HCT116 (cell line): Measurements from ENCODE around the gene CYP2D6. TPM values are rescaled to one million over a fixed set of nuclear protein-coding genes. Genes with fewer than 3 reads are reported as not detected.
"Not testable (repeated sequence)": the region's sequence is repeated elsewhere in the genome, so short reads cannot be mapped to it uniquely, and the experiment has no call there.

Experiments used
- ATAC-seq: fragments of 200-7000 bp; cut with Tn5 transposase; 2 replicates; pipeline ENCODE4 v1.9.1; 2020; ENCODE audit warnings: mild to moderate bottlenecking, moderate library complexity
- BruUV-seq: library from RNA; stranded (reverse); fragments of 400-500 nt; replicated peaks from 2 replicates; lab custom pipeline; 2021; lab: Mats Ljungman, UMichigan
- CTCF ChIA-PET: fragments of 300-600 bp; sonication (Branson Sonifier 250); formaldehyde crosslinking; loops from one replicate; lab custom pipeline; 2021; ENCODE audit warnings: antibody characterized with exemption; lab: Charles Lee
- POLR2A ChIA-PET: fragments of 300-600, 350-600 bp; sonication (Branson Sonifier 250); formaldehyde crosslinking; loops from one replicate; lab custom pipeline; 2021; ENCODE audit warnings: antibody characterized with exemption; lab: Charles Lee
- RAD21 ChIA-PET, 2 experiments: fragments of 300-600 bp; sonication (Branson Sonifier 250); formaldehyde crosslinking; loops; one replicate each; lab custom pipeline; 2023; ENCODE audit warnings: low total read pairs in 2 of 2; ENCODE audit not compliant: uncharacterized antibody in 2 of 2, unreplicated experiment in 2 of 2, low non-redundant PET in 1 of 2; lab: Charles Lee
- DNase-seq: peaks from one replicate; pipeline ENCODE4 v3.0.0-alpha.2; 2010; ENCODE audit warnings: low read depth, low spot score
- H2AFZ ChIP-seq: fragments of 200-600 bp; shearing (Covaris generic), sonication (generic); 2 replicates; pipeline ENCODE4 v1.6.1; 2017; ENCODE audit warnings: low read depth, mixed run types, mixed read lengths, antibody characterized with exemption, low read length; ENCODE audit not compliant: poor library complexity, severe bottlenecking
- H3K27ac ChIP-seq: 2 replicates; pipeline ENCODE4 v1.5.1; 2012; ENCODE audit warnings: low read depth, low read length
- H3K27me3 ChIP-seq: fragments of 200-600 bp; sonication (generic); 2 replicates; pipeline ENCODE4 v1.6.1; 2016; ENCODE audit warnings: mixed run types, low read length, mixed read lengths; ENCODE audit not compliant: insufficient read depth
- H3K36me3 ChIP-seq, 2 experiments: fragments of 200-500 bp in 1 of 2; fragments of 200-600 bp in 1 of 2; sonication (Bioruptor generic) in 1 of 2; sonication (generic) in 1 of 2; 2 replicates each; pipeline versions ENCODE4 v1.5.1 to v1.6.1; 2014 to 2016; ENCODE audit warnings: low read length in 2 of 2, inconsistent platforms in 1 of 2, mixed read lengths in 1 of 2, mixed run types in 1 of 2; ENCODE audit not compliant: insufficient read depth in 2 of 2, control insufficient read depth in 1 of 2
- H3K4me1 ChIP-seq, 2 experiments: fragments of 200-600 bp in 1 of 2; sonication (generic) in 1 of 2; 2 replicates each; pipeline versions ENCODE4 v1.5.1 to v1.6.1; 2012 to 2017; ENCODE audit warnings: low read length in 2 of 2, inconsistent platforms in 1 of 2, mild to moderate bottlenecking in 1 of 2, mixed read lengths in 1 of 2, mixed run types in 1 of 2, moderate library complexity in 1 of 2; ENCODE audit not compliant: insufficient read depth in 2 of 2, control insufficient read depth in 1 of 2
- H3K4me2 ChIP-seq: fragments of 200-600 bp; sonication (generic); 2 replicates; pipeline ENCODE4 v1.6.1; 2017; ENCODE audit warnings: mixed run types, low read length, mixed read lengths
- H3K4me3 ChIP-seq, 2 experiments: fragments of 200-600 bp in 1 of 2; sonication (generic) in 1 of 2; replicated peaks in 1 of 2; 2 replicates each; pipeline ENCODE4 v1.5.1; 2011 to 2016; ENCODE audit warnings: low read length in 2 of 2, control low read depth in 1 of 2, low read depth in 1 of 2, mild to moderate bottlenecking in 1 of 2, mixed read lengths in 1 of 2, mixed run types in 1 of 2
- H3K79me2 ChIP-seq: fragments of 200-600 bp; sonication (generic); 2 replicates; pipeline ENCODE4 v1.6.1; 2017; ENCODE audit warnings: mild to moderate bottlenecking, mixed run types, low read length, moderate library complexity, mixed read lengths; ENCODE audit not compliant: insufficient read depth
- H3K9ac ChIP-seq: fragments of 200-600 bp; sonication (generic); 2 replicates; pipeline ENCODE4 v1.6.1; 2016; ENCODE audit warnings: low read length, mixed read lengths
- H3K9me2 ChIP-seq: fragments of 200-600 bp; sonication (generic), shearing (Covaris generic); 2 replicates; pipeline ENCODE4 v1.6.1; 2017; ENCODE audit warnings: mixed run types, mild to moderate bottlenecking, moderate library complexity; ENCODE audit not compliant: insufficient read depth
- H3K9me3 ChIP-seq, 2 experiments: fragments of 200-500 bp in 1 of 2; fragments of 200-600 bp in 1 of 2; sonication (Bioruptor generic) in 1 of 2; sonication (generic) in 1 of 2; 2 replicates each; pipeline ENCODE4 v1.6.1; 2014 to 2017; ENCODE audit warnings: low read length in 2 of 2, mixed read lengths in 2 of 2, inconsistent platforms in 1 of 2, low read depth in 1 of 2, mild to moderate bottlenecking in 1 of 2, mixed run types in 1 of 2, moderate library complexity in 1 of 2; ENCODE audit not compliant: control insufficient read depth in 1 of 2, insufficient read depth in 1 of 2
- H4K20me1 ChIP-seq: fragments of 200-600 bp; sonication (generic), shearing (Covaris generic); 2 replicates; pipeline ENCODE4 v1.6.1; 2017; ENCODE audit warnings: mixed run types, mild to moderate bottlenecking, moderate library complexity; ENCODE audit not compliant: insufficient read depth
- SP1 ChIP-seq: IDR thresholded peaks from 2 replicates; pipeline ENCODE4 v1.6.1; 2012; ENCODE audit warnings: low read depth
- intact Hi-C: fragments of 100-400 bp; cut with micrococcal nuclease; formaldehyde crosslinking; loops from 2 replicates; pipeline ENCODE4 v1.10.0; 2022
- total RNA-seq: library from RNA; stranded (reverse); gene quantifications from one replicate; pipeline ENCODE4 v1.2.1, GENCODE V29; 2021; ENCODE audit not compliant: unreplicated experiment
- TF ChIP-seq, protein P1 (sequence below), 3 experiments: fragments of 200-600 bp in 1 of 3; sonication (generic) in 1 of 3; IDR thresholded peaks in 2 of 3; conservative IDR thresholded peaks in 1 of 3; 2 replicates each; pipeline ENCODE4 v1.5.1; 2012 to 2017; ENCODE audit warnings: low read depth in 2 of 3, low read length in 2 of 3, antibody characterized with exemption in 1 of 3, borderline replicate concordance in 1 of 3, control low read depth in 1 of 3, mild to moderate bottlenecking in 1 of 3, mixed read lengths in 1 of 3, mixed run types in 1 of 3, moderate library complexity in 1 of 3; ENCODE audit not compliant: insufficient read depth in 1 of 3

The CYP2D6 gene
- total RNA-seq, 1 experiment from 2014 or later = 1.9 TPM

DNA sequence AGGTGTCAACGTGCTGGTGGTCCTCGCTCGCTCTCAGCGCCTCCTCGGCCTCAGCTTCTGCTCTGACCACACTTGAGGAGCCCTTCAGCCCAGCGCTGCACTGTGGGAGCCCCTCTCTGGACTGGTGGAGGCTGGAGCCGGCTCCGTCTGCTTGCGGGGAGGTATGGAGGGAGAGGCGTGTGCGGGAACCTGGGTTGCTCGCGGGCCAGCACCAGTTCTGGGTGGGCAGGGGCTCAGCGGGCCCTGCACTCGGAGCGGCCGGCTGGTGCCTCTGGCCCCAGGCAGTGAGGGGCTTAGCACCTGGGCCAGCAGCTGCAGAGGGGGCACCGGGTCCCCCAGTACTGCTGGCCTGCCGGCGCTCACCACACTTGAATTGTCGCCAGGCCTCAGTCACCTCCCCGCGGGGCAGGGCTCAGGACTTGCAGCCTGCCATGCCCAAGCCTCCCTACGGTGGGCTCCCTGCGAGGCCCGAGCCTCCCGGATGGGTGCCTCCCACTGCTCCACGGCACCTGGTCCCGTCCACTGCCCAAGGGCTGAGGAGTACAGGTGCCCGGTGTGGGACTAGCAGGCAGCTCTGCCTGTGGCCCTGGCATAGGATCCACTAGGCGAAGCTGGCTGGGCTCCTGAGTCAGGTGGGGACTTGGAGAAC, 7.6 kb upstream of the CYP2D6 start:
- no TSS peak for BruUV-seq
- H3K27me3 ChIP-seq = no peaks in the 10 kb centered on the region
- intact Hi-C loops = no loop called here
- H3K79me2 ChIP-seq = no peaks in the 10 kb centered on the region
- H3K4me1 ChIP-seq = no peaks in the 10 kb centered on the region
- no peaks in the 10 kb centered on the region for H4K20me1 ChIP-seq
- ATAC-seq (no peak), DNase-seq (no peak)
- H2AFZ ChIP-seq = no peak overlapping the region
- H3K36me3 ChIP-seq = no peaks in the 10 kb centered on the region
- no peaks in the 10 kb centered on the region for H3K9me3 ChIP-seq
- TF ChIP-seq, protein P1, sequence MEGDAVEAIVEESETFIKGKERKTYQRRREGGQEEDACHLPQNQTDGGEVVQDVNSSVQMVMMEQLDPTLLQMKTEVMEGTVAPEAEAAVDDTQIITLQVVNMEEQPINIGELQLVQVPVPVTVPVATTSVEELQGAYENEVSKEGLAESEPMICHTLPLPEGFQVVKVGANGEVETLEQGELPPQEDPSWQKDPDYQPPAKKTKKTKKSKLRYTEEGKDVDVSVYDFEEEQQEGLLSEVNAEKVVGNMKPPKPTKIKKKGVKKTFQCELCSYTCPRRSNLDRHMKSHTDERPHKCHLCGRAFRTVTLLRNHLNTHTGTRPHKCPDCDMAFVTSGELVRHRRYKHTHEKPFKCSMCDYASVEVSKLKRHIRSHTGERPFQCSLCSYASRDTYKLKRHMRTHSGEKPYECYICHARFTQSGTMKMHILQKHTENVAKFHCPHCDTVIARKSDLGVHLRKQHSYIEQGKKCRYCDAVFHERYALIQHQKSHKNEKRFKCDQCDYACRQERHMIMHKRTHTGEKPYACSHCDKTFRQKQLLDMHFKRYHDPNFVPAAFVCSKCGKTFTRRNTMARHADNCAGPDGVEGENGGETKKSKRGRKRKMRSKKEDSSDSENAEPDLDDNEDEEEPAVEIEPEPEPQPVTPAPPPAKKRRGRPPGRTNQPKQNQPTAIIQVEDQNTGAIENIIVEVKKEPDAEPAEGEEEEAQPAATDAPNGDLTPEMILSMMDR (IDR thresholded peaks at IDR 0.05 in 2 of 3, conservative IDR thresholded peaks at IDR 0.05 in 1 of 3; ENCODE audit: borderline replicate concordance in 1 of 3, insufficient read depth in 1 of 3, low read depth in 2 of 3, low read length in 2 of 3) = no peak
- TF ChIP-seq SP1 = no peak
- H3K9me2 ChIP-seq = no peaks in the 10 kb centered on the region
- RAD21 ChIA-PET = no interaction called here
- CTCF ChIA-PET = no interaction called here
- no peak overlapping the region for H3K4me3 ChIP-seq
- POLR2A ChIA-PET = no interaction called here
- no peak overlapping the region for H3K9ac ChIP-seq
- H3K4me2 ChIP-seq = no peak overlapping the region
- no peak overlapping the region for H3K27ac ChIP-seq

- H3K9me2 ChIP-seq, H3K9me3 ChIP-seq, RAD21 ChIA-PET, H4K20me1 ChIP-seq, BruUV-seq, H3K79me2 ChIP-seq, CTCF ChIA-PET, POLR2A ChIA-PET, H3K4me3 ChIP-seq, intact Hi-C loops, H3K9ac ChIP-seq, H3K36me3 ChIP-seq, DNase-seq, H3K27me3 ChIP-seq, ATAC-seq, H3K4me2 ChIP-seq, H3K4me1 ChIP-seq, H2AFZ ChIP-seq, H3K27ac ChIP-seq: not testable (repeated sequence)
These were observed 5.1 kb upstream of the CYP2D6 start for GRCh38 chr22:42135688-42136087.
